HG03095 (cell line): ENCODE data around the gene BGN.
A peak's percentile ranks its signal among the peaks of the same experiment; 100 is the strongest.

Experiments
- ATAC-seq: cut with Tn5 transposase; IDR thresholded peaks from one replicate; pipeline ENCODE4 v1.9.1; 2021; ENCODE audit warnings: moderate library complexity; ENCODE audit not compliant: unreplicated experiment

BGN gene

GRCh38 chrX:153502131-153502530, 7.4 kb downstream of the BGN start:
- no peak for ATAC-seq

GRCh38 chrX:153502796-153503195, 8.0 kb downstream of the BGN start:
- ATAC-seq = no peak

- no peak for ATAC-seq
Measured at GRCh38 chrX:153504445-153505016, 9.8 kb downstream of the BGN start.

- no peak for ATAC-seq
Measured at GRCh38 chrX:153505361-153505760, 10.6 kb downstream of the BGN start.

GRCh38 chrX:153507484-153508178, 12.9 kb downstream of the BGN start:
- ATAC-seq = peak; percentile 89

- no peak for ATAC-seq
Measured at GRCh38 chrX:153509592-153509991, 14.8 kb downstream of the BGN start.

GRCh38 chrX:153510383-153510782, 15.6 kb downstream of the BGN start:
- no peak for ATAC-seq

GRCh38 chrX:153511784-153512500, 17.2 kb downstream of the BGN start:
- ATAC-seq = no peak

- ATAC-seq = no peak
Measured at GRCh38 chrX:153512501-153512893, 17.7 kb downstream of the BGN start.

GRCh38 chrX:153513265-153513664, 18.5 kb downstream of the BGN start:
- ATAC-seq = no peak

GRCh38 chrX:153514259-153514658, 19.5 kb downstream of the BGN start:
- ATAC-seq = no peak

GRCh38 chrX:153515435-153515834, 20.7 kb downstream of the BGN start:
- ATAC-seq = no peak

GRCh38 chrX:153516073-153516472, 21.3 kb downstream of the BGN start:
- no peak for ATAC-seq

GRCh38 chrX:153517423-153517822, 22.6 kb downstream of the BGN start, which contains the start of gene ATP2B3:
Gene ATP2B3 (plus strand): TSS chrX:153517642. CDS start chrX:153536248, 18,606 bp downstream.
- no peak for ATAC-seq

GRCh38 chrX:153517946-153518834, 23.4 kb downstream of the BGN start:
- no peak for ATAC-seq

GRCh38 chrX:153519569-153520286, 24.9 kb downstream of the BGN start:
- ATAC-seq = no peak

- ATAC-seq = no peak
Measured at GRCh38 chrX:153520287-153520917, 25.6 kb downstream of the BGN start.

GRCh38 chrX:153521034-153521433, 26.3 kb downstream of the BGN start:
- ATAC-seq = no peak

GRCh38 chrX:153522259-153522658, 27.5 kb downstream of the BGN start:
- no peak for ATAC-seq

GRCh38 chrX:153523269-153523668, 28.5 kb downstream of the BGN start:
- no peak for ATAC-seq
